HG03442 (cell line): ENCODE data around the gene DHRS7.

Source experiments
- ATAC-seq: cut with Tn5 transposase; IDR thresholded peaks from one replicate; pipeline ENCODE4 v1.9.1; 2021; ENCODE audit warnings: mild to moderate bottlenecking, moderate library complexity; ENCODE audit not compliant: unreplicated experiment

Gene DHRS7

GRCh38 chr14:60184905-60185555 is 19.8 kb upstream of the DHRS7 start:
- no peak for ATAC-seq

- ATAC-seq = peak; percentile 35
These were observed 19.1 kb upstream of the DHRS7 start for GRCh38 chr14:60184146-60184904.

DNA sequence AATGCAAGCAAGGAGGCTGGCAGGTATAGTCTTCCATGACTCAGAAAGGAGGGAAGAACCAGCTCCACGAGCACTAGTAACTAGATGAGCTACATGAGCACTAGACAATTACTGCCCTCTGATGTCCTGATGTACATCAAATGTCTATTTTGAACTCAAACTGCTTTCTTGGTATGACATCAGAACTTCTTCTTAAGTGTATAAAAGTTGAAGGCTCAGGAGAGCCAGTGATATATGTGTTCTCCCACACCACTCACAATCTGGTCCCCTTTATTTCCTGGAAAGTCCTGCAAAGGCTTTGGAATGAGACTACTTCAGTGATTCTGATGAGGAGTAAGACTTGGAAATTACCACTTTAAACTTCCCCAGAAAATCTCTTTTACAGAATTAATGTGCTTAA is 18.5 kb upstream of the DHRS7 start:
- peak; percentile 41 for ATAC-seq

GRCh38 chr14:60183138-60183537 is 17.9 kb upstream of the DHRS7 start:
- no peak for ATAC-seq

GRCh38 chr14:60179431-60179869 is 14.3 kb upstream of the DHRS7 start:
- ATAC-seq = no peak

GRCh38 chr14:60178820-60179219 is 13.6 kb upstream of the DHRS7 start:
- ATAC-seq = no peak

- no peak for ATAC-seq
These were observed 13.0 kb upstream of the DHRS7 start for GRCh38 chr14:60178164-60178563.

GRCh38 chr14:60175255-60175902 is 10.2 kb upstream of the DHRS7 start:
- no peak for ATAC-seq

GRCh38 chr14:60174352-60175254 is 9.4 kb upstream of the DHRS7 start:
- no peak for ATAC-seq

- no peak for ATAC-seq
These were observed 6.5 kb upstream of the DHRS7 start for GRCh38 chr14:60171690-60172089.

DNA sequence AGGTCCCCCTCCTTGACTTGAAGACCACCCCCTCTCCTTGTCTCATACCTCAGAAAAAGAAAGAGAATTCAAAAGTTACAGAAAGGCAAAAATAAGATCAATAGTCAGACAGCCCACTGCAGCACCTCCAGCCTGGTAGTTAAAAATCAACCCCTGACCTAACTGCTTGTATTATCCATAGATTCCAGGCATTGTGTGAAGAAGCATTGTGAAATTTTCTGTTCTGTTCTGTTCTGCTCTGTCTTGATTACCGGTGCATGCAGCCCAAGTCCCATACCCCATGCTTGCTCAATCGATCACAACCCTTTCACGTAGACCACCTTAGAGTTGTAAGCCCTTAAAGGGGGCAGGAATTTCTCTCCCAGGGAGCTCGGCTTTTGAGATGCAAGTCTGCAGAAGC is 5.8 kb upstream of the DHRS7 start:
- no peak for ATAC-seq

DNA sequence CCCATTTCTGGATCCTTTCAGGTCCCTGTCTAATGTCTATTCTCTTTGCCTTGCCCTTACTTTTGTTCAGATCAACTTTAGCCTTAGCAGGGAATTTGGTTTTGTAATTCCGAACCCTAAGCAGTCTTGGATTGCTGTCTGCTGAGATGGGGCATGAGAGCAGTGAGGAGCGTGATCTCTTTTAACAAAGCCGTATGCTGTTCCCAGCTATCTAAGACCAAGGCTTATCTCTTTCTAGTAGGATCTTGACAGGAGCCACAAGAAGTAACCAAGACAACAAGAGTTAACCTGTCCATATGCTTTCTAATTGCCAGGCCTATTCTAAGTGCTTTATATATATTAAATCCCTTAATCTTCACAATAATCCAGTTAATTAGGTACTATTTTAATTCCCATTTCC is 4.5 kb upstream of the DHRS7 start:
- no peak for ATAC-seq

GRCh38 chr14:60166142-60166541 is 944 bp upstream of the DHRS7 start:
- ATAC-seq = no peak

GRCh38 chr14:60165547-60165876 is 314 bp upstream of the DHRS7 start:
- ATAC-seq = peak; percentile 10

DNA sequence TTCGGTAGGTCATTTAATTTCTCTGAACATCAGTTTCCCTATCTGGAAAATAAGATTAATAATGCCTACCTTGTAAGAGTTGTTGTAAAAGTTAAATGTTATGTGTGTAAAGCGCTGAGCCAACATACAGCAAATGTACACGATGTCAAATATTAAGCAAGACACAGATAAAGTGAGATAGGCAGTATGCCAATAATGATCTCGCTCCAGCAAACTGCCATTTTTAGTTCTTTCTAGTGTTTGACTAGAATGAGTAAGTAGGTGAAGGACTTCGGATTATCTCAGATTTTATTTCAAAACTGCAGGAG is 840 bp downstream of the DHRS7 start:
- peak; percentile 5 for ATAC-seq

DNA sequence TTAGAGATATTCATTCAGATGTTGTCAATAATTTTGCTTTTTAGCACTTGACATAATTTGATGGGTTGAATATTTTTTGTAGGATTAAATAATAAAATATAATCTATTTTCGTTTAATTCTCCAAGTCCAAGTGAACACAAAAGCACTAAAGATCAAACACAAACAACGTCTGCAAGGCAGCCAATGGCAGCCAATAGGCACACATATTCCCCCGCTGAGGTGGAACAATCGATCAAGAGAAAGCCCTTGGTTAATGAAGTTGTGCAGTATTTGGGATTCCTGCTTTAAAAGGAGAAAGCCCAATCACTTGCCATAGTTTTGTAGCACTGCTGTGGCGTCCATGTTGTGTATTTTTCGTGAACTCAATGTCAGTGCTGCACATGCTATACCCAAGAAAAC is 1.5 kb downstream of the DHRS7 start:
- ATAC-seq = no peak

- no peak for ATAC-seq
These were observed 3.7 kb downstream of the DHRS7 start for GRCh38 chr14:60161196-60162107.

- no peak for ATAC-seq
These were observed 4.8 kb downstream of the DHRS7 start for GRCh38 chr14:60160422-60160821.

DNA sequence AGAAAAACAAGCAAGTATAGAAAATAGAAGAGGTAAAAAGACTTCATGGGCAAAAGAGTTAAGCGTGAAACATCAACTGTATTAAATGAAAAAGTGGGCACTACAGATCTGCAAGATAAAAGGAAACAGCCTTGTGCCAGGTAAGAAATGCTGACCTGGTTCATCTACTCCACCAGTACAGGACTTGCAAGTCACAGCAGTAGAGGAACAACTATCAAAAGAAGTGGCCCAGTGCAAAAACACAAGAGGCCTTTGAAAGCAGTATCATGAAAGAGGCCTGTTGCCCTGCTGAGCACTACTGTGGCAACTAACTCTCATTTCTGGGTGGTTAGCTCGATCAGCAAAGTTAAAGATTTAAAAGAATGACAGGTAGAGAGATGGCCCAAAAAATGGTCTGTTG is 10.5 kb downstream of the DHRS7 start:
- no peak for ATAC-seq

DNA sequence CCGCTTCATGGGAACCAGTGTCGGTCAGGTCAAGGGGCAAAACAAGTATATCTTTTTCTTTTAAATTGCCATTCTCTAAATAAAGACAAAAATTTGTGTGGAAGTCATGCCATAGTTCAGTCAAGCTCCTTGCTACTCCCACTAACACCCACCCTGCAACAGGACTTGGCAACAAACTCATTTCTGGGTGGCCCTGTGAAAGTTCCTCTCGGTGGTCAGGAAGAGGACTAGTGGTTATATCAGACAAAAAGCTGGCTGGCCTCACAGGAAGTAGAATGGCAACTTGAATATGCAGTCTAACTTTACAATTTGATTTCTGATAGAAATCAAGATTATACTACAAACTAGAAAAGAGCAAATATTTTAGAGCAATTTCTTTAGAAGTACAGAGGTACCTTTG is 11.2 kb downstream of the DHRS7 start:
- ATAC-seq = no peak
